HepG2 (cell line): ENCODE results near the gene TST. TPM values are rescaled to one million over a fixed set of nuclear protein-coding genes. Genes with fewer than 3 reads are reported as not detected.

ENCODE experiments used
- CHCHD3 ChIP-seq: sonication (generic); formaldehyde crosslinking; IDR thresholded peaks from 2 replicates; pipeline ENCODE4 v1.8.0; 2022; ENCODE audit warnings: mild to moderate bottlenecking, missing genetic modification reagents, moderate library complexity
- DBP ChIP-seq: sonication (generic); formaldehyde crosslinking; IDR thresholded peaks from 2 replicates; pipeline ENCODE4 v1.4.0; 2020; ENCODE audit warnings: missing genetic modification reagents; ENCODE audit errors: not compliant biosample characterization
- HCFC1 ChIP-seq: fragments of 150-350 bp; IDR thresholded peaks from 2 replicates; pipeline ENCODE4 v1.6.1; 2014; ENCODE audit warnings: low read depth, low read length
- IKZF5 ChIP-seq: IDR thresholded peaks from 2 replicates; pipeline ENCODE4 v1.6.1; 2018; ENCODE audit warnings: missing genetic modification reagents, mild to moderate bottlenecking, missing compliant biosample characterization
- KDM3A ChIP-seq: IDR thresholded peaks from 2 replicates; pipeline ENCODE4 v1.6.1; 2018; ENCODE audit warnings: low read depth, missing compliant biosample characterization
- KMT2A ChIP-seq: sonication (generic); formaldehyde crosslinking; IDR thresholded peaks from 2 replicates; pipeline ENCODE4 v1.4.0; 2020; ENCODE audit warnings: missing genetic modification reagents
- KMT2B ChIP-seq: IDR thresholded peaks from 2 replicates; pipeline ENCODE4 v1.6.1; 2016; ENCODE audit warnings: missing genetic modification reagents, missing compliant biosample characterization
- MAF1 ChIP-seq: sonication (generic); formaldehyde crosslinking; IDR thresholded peaks from 2 replicates; pipeline ENCODE4 v1.5.0; 2020; ENCODE audit warnings: missing genetic modification reagents, borderline replicate concordance
- RFXANK ChIP-seq: IDR thresholded peaks from 2 replicates; pipeline ENCODE4 v1.6.1; 2016
- SNAPC4 ChIP-seq: sonication (generic); formaldehyde crosslinking; IDR thresholded peaks from 2 replicates; pipeline ENCODE4 v1.4.0; 2020; ENCODE audit warnings: mild to moderate bottlenecking, missing genetic modification reagents
- TSC22D2 ChIP-seq: sonication (generic); formaldehyde crosslinking; IDR thresholded peaks from 2 replicates; pipeline ENCODE4 v1.5.1; 2020; ENCODE audit warnings: missing genetic modification reagents, mild to moderate bottlenecking, borderline replicate concordance
- ZBTB44 ChIP-seq: sonication (generic); formaldehyde crosslinking; IDR thresholded peaks from 2 replicates; pipeline ENCODE4 v1.4.0; 2020; ENCODE audit warnings: missing genetic modification reagents
- ZFP62 ChIP-seq: sonication (generic); formaldehyde crosslinking; IDR thresholded peaks from 2 replicates; pipeline ENCODE4 v1.4.0; 2020; ENCODE audit warnings: missing genetic modification reagents
- ZNF160 ChIP-seq: sonication (generic); formaldehyde crosslinking; IDR thresholded peaks from 2 replicates; pipeline ENCODE4 v1.8.0; 2022; ENCODE audit warnings: mild to moderate bottlenecking, inconsistent platforms, missing genetic modification reagents
- ZNF225 ChIP-seq: sonication (generic); formaldehyde crosslinking; IDR thresholded peaks from 2 replicates; pipeline ENCODE4 v1.4.0; 2020; ENCODE audit warnings: mild to moderate bottlenecking, missing genetic modification reagents
- ZNF230 ChIP-seq: sonication (generic); formaldehyde crosslinking; IDR thresholded peaks from 2 replicates; pipeline ENCODE4 v1.4.0; 2020; ENCODE audit warnings: mild to moderate bottlenecking, missing genetic modification reagents
- ZNF234 ChIP-seq: sonication (generic); formaldehyde crosslinking; conservative IDR thresholded peaks from 2 replicates; pipeline ENCODE4 v1.5.1; 2020; ENCODE audit warnings: mild to moderate bottlenecking, missing genetic modification reagents
- ZNF329 ChIP-seq: sonication (generic); formaldehyde crosslinking; IDR thresholded peaks from 2 replicates; pipeline ENCODE4 v1.9.0; 2021; ENCODE audit warnings: low read depth, mild to moderate bottlenecking, missing genetic modification reagents
- ZNF496 ChIP-seq: sonication (generic); formaldehyde crosslinking; IDR thresholded peaks from 2 replicates; pipeline ENCODE4 v1.8.1; 2023; ENCODE audit warnings: mild to moderate bottlenecking, moderate library complexity, missing genetic modification reagents; ENCODE audit not compliant: insufficient replicate concordance
- ZNF510 ChIP-seq: sonication (generic); formaldehyde crosslinking; IDR thresholded peaks from 2 replicates; pipeline ENCODE4 v1.4.0; 2020; ENCODE audit warnings: low read depth, mild to moderate bottlenecking, missing genetic modification reagents
- ZNF543 ChIP-seq: sonication (generic); formaldehyde crosslinking; IDR thresholded peaks from 2 replicates; pipeline ENCODE4 v1.4.0; 2020; ENCODE audit warnings: mild to moderate bottlenecking, missing genetic modification reagents
- ZNF607 ChIP-seq: sonication (generic); formaldehyde crosslinking; IDR thresholded peaks from 2 replicates; pipeline ENCODE4 v1.5.1; 2020; ENCODE audit warnings: missing genetic modification reagents, mild to moderate bottlenecking, borderline replicate concordance
- ZNF777 ChIP-seq: sonication (generic); formaldehyde crosslinking; IDR thresholded peaks from 2 replicates; pipeline ENCODE4 v1.4.0; 2020; ENCODE audit warnings: missing genetic modification reagents
- ZNF816 ChIP-seq: sonication (generic); formaldehyde crosslinking; IDR thresholded peaks from 2 replicates; pipeline ENCODE4 v1.8.0; 2022; ENCODE audit warnings: missing genetic modification reagents, mild to moderate bottlenecking, borderline replicate concordance
- polyA plus RNA-seq, 8 experiments: library from polyadenylated mRNA; depleted of rRNA in 3 of 8; stranded (reverse) in 7 of 8; unstranded in 1 of 8; fragments of >200 nt; fragmentation: Illumina TruSeq in 4 of 8; extraction: Trizol in 4 of 8; gene quantifications; 2 replicates each; pipeline versions ENCODE4 v1.2.1 to v1.2.3, GENCODE V29; 2011 to 2016; ENCODE audit warnings: low read depth in 4 of 8, missing spikeins in 1 of 8, mixed read lengths in 1 of 8; ENCODE audit not compliant: insufficient read depth in 1 of 8
- total RNA-seq, 5 experiments: library from RNA; depleted of rRNA; stranded (reverse); fragments of >200 nt; fragmentation: Illumina TruSeq; extraction: Trizol; gene quantifications; 2 replicates each; pipeline ENCODE4 v1.2.3, GENCODE V29; 2016; ENCODE audit warnings: low read depth in 1 of 5

Gene TST
- total and polyA plus RNA-seq, 2 of the 13 experiments (the other 11 are each of a cell fraction or from before 2014, with no cell fraction given) = 44.6 to 63.6 TPM

GRCh38 chr22:37018815-37019308 lies 385 bp downstream of the TST start (continued):
- TF ChIP-seq TSC22D2 (CRISPR knock-in tag) (no peak), ZNF230 (CRISPR knock-in tag) (0 out of 2 replicates have a peak, but pooled peaks have one; percentile 17), ZNF160 (CRISPR knock-in tag) (no peak), ZNF777 (no peak), ZBTB44 (CRISPR knock-in tag) (no peak), IKZF5 (CRISPR knock-in tag) (peak; percentile 35; the same call in 1 of the 2 replicates), KMT2A (CRISPR knock-in tag) (no peak), ZFP62 (CRISPR knock-in tag) (no peak), RFXANK (CRISPR knock-in tag) (no peak), KMT2B (no peak), DBP (CRISPR knock-in tag) (no peak), ZNF543 (CRISPR knock-in tag) (no peak), MAF1 (CRISPR knock-in tag) (no peak), ZNF510 (CRISPR knock-in tag) (0 out of 2 replicates have a peak, but pooled peaks have one; percentile 34), ZNF234 (CRISPR knock-in tag) (0 out of 2 replicates have a peak, but pooled peaks have one; percentile 28), ZNF607 (CRISPR knock-in tag) (no peak), ZNF329 (CRISPR knock-in tag) (no peak), CHCHD3 (CRISPR knock-in tag) (no peak), SNAPC4 (CRISPR knock-in tag) (0 out of 2 replicates have a peak, but pooled peaks have one; percentile 26), ZNF225 (CRISPR knock-in tag) (no peak), ZNF816 (CRISPR knock-in tag) (0 out of 2 replicates have a peak, but pooled peaks have one; percentile 59), HCFC1 (no peak), ZNF496 (CRISPR knock-in tag) (no peak), KDM3A (CRISPR knock-in tag) (no peak)
